NK-92 (cell line): ENCODE results near the gene SNTB2.
"Not testable (repeated sequence)": the region's sequence is repeated elsewhere in the genome, so short reads cannot be mapped to it uniquely, and the experiment has no call there.

Source experiments
- DNase-seq: peaks from one replicate; lab custom pipeline; 2025; ENCODE audit not compliant: unreplicated experiment; lab: John Stamatoyannopoulos, UW

SNTB2 gene

DNA sequence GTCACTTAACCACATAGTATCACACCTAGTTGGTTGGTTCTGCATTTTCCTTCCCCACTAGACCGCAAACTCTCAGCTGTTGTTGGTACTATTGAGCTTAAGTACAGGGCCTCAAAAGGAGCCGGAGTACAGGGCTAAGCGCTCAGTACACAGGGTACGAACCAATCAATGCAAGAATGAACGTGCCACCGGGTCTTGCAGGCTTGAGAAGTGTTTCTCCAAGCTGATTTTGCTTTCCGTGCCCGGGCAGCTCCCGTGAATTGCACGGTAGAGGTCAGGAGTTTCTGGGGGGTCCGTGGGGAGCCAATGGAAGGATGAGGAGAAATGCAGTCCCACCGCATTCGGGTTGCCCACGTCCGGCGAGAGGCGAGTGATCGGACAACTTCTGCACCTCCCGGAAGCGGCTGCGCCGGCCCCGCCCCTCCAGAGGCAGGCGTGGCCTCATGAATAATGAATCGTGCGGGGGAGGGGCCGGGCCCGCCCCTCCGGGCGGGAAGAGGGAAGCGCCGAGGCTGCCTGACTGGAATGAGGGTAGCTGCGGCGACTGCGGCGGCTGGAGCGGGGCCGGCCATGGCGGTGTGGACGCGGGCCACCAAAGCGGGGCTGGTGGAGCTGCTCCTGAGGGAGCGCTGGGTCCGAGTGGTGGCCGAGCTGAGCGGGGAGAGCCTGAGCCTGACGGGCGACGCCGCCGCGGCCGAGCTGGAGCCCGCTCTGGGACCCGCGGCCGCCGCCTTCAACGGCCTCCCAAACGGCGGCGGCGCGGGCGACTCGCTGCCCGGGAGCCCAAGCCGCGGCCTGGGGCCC is at the start of gene SNTB2:
Gene SNTB2 (plus strand): TSS at position 523 of the 804 bp plus-strand sequence. CDS start 3 bp downstream, at position 526.
- no peak for DNase-seq

- DNase-seq = no peak
These were observed 48.4 kb upstream of the SNTB2 start for GRCh38 chr16:69138608-69139007.

DNA sequence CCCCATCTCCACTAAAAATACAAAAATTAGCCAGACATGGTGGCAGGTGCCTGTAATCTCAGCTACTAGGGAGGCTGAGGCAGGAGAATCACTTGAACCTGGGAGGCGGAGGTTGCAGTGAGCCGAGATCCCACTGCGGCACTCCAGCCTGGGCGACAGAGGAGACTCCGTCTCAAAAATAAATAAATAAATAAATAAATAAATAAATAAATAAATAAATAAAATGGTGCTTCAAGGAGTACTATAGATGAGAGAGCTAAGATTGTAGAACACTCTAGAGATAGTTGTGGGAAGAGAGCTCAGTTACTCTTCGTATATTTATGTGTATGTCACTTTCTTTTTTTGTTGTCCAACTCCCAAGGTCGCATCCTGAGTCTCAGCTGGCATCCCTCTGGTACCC is 47.5 kb upstream of the SNTB2 start:
- not testable (repeated sequence) for DNase-seq

DNA sequence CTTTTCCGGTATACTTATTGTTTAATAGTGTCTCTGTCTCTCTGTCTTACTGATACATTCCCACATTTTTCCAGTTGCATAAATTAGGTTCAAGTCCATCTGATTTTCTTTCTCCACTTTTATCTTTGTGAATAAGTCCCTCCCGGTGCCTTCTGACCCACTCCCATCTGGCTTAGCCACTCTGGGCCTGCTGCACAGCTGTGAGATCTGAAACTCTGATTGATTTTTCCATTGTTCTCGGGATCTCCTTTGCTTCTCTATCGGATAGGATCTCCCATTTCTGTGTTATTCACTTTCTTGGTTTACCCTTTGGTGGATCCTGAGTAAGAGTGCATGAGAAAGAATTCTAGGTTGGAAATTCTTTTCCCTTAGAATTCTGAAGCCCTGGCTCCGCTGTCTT is 46.0 kb upstream of the SNTB2 start:
- DNase-seq = no peak

DNA sequence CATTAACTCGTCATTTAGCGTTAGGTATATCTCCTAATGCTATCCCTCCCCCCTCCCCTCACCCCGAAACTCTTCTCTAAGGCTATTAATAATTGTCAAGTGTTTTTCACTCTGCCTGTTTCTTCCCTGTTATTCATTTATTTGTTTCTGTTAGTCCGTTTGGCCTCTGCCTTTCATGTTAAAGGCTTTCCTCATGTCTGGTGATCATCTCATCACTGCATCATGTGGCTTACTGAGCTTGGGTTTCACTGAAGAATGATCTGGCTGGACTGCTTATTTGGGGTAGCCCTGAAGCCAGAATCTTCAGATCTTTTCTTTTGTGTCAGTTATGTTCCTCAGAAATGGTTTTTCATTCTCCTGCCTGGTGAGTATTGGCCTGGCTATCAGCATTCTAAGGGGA is 45.0 kb upstream of the SNTB2 start:
- no peak for DNase-seq

DNA sequence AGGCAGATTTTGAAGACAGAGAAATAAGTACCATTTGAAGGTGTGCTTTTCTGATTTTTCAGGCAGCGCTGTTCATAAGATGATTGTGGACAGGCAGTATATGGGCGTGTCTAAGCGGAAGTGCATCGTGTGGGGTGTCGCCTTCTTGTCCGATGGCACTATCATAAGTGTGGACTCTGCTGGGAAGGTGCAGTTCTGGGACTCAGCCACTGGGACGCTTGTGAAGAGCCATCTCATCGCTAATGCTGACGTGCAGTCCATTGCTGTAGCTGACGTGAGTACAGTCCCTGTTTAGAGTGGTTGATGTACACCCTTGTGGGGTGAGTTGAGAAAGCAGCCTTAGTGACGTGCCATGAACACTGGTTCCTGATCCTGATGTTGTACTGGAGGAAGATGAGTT is 43.8 kb upstream of the SNTB2 start:
- no peak for DNase-seq

DNA sequence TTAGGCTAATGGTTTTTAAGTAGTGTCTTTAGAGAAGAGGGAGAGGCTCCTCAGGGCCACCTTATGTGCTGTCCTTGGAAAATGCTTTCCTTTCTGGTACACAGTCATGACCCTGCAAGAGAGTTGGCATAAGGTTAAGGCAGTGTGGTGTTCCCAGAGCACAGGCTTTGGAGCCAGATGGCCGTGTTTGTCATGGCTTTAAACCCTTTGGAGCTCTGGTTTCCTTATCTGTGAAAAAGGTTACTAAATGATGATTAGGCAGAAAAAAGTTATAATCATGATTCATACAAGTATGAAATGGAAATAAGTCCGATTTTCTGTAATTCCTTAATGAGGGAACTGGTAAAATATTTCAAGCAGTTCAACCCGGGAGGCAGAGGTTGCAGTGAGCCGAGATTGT is 41.3 kb upstream of the SNTB2 start:
- DNase-seq = no peak

GRCh38 chr16:69149621-69150020 is 37.3 kb upstream of the SNTB2 start:
- DNase-seq = not testable (repeated sequence)

DNA sequence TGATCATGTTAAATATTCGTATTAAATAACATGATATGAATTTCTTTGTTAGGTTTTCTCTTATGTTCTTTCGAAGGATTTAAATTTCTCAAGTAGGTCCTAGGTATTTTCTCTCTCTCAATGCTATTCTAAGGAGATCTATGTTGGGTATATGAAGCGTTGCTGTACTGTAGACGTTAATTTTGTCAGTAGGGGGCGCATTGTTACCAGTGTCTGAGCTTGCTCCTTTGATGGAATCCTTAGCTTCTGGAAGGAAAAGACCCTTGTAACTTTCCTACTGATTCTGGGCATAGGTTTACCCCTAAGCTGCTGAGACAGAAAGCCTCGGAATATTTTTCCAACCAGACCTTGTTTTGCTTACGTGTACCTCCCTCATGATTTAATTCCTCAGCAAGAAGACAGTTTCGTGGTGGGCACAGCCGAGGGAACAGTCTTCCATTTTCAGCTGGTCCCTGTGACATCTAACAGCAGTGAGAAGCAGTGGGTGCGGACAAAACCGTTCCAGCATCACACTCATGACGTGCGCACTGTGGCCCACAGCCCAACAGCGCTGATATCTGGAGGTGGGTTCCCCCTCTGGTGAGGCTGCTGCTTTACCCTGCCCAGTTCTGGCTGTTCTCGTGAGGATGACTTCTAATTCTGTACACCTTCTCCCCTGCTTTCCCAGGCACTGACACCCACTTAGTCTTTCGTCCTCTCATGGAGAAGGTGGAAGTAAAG is 36.7 kb upstream of the SNTB2 start:
- no peak for DNase-seq

DNA sequence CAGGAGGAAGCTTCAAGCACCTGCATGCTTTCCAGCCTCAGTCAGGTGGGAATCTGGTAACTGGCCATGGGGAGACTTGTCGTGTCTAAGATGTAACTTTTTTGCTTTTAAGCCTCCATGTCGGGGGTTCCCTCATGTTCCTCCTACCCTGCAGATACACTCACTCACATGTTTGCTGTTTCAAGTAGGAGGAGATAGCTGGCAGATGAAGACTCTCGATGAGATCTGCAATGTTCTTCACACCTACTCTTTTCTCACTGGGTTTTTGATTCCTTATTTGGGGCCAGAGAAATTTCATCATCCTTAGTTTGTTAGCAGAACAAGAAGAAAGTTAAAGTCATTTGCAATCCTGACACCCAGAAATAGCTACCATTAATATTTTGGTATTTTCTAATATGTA is 29.8 kb upstream of the SNTB2 start:
- DNase-seq = no peak

DNA sequence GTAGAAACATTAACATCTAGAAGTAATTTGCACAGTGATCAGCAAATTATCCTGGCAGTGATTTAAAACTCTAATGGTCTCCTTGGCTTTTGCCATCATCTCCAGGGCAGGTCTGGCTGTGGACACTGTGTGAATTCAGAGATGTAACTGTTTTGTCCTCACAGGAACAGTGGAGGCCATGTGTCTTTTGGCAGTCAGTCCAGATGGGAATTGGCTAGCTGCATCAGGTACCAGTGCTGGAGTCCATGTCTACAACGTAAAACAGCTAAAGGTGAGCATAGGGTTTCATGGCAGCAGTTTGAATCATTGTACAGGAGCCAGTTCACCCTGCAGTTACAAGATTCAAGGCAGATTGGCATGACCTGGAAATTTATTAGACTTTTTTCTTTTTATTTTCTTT is 26.8 kb upstream of the SNTB2 start:
- DNase-seq = no peak

- no peak for DNase-seq
These were observed 21.4 kb upstream of the SNTB2 start for GRCh38 chr16:69165584-69165983.

DNA sequence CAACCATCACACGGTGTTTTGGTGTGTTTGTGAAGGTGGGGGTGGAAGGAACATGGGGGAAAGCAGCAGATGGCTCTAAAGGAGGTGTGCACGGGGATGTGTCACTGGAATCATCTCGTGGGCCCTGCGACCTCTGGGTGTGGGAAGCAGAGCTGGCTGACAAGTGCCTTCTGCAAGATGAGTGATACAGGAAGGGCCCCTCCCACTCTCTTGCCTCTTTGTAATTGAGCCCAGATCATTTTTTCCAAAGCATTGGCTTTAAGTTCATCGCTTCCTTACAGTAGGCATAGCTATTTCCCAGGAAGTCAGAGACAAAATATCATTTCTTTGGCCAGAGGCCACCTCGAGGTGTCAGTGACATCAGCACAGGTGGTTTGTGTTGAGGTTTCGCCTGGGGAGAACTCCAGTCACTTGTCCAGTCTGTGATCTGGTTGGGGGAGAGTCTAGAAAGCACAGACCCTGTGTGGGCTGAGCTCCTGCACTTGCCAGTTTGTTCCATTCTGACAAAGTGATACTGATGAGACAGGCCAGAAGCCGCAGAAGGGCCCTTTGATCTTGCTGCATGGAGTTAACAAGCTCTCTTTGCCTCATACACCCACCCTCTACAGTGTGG is 20.6 kb upstream of the SNTB2 start:
- no peak for DNase-seq

DNA sequence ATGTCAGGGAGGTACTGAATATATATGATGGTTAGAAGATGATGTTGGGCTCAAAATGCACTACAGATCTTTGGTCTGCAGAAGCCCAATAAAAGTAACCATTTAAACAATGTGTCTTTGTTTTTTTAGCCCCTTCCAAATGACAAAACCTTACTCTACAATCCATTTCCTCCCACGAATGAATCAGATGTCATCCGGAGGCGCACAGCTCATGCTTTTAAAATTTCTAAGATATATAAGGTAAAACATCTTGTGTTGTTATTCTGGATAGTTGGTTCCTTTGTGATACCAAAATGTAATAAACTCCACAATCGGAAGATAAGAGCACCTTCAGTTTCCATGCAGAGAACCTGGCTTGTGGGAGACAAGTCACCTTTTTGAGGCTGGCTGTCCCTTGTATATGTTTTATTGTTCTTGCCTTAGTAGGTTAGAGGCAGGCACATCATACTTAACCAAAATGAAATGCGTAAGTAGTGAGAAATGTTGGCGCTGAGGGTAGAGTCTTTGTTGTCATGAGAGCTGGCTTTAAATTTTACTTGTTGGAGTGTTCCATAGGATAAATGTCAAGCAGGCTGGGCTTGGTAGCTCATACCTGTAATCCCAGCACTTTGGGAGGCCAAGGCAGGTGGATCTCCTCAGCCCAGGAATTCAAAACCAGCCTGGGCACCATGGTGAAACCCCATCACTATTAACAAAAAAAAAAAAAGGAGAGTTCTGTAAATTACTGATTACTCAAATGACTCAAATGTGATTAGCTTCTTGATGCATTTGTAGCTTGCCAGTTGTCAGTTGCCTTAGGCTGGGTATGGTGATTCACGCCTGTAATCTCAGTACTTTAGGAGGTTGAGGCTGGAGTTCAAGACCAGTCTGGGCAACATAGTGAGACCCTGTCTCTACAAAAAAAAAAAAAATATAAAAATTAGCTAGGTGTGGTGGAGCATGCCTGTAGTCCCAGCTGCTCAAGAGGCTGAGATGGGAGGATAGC is 19.7 kb upstream of the SNTB2 start:
- DNase-seq = no peak

DNA sequence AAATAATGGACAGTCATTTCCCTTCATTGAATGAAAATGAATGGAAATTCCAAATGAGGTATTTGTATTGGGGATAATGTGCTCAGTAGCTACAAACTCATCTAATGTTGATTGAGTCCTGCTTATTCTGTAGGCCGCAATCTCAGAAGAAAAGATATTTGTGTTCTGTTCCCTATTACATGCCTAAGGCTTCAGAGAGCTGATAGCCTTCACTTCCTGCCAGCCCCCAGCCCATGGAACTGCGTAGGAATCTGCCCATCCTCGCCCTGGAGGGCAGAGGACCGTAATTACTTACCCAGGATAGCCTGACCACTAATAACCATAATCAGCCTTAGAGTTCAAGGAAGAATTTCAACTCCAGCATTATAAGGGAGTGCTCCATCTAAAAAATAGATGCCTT is 17.9 kb upstream of the SNTB2 start:
- no peak for DNase-seq

DNA sequence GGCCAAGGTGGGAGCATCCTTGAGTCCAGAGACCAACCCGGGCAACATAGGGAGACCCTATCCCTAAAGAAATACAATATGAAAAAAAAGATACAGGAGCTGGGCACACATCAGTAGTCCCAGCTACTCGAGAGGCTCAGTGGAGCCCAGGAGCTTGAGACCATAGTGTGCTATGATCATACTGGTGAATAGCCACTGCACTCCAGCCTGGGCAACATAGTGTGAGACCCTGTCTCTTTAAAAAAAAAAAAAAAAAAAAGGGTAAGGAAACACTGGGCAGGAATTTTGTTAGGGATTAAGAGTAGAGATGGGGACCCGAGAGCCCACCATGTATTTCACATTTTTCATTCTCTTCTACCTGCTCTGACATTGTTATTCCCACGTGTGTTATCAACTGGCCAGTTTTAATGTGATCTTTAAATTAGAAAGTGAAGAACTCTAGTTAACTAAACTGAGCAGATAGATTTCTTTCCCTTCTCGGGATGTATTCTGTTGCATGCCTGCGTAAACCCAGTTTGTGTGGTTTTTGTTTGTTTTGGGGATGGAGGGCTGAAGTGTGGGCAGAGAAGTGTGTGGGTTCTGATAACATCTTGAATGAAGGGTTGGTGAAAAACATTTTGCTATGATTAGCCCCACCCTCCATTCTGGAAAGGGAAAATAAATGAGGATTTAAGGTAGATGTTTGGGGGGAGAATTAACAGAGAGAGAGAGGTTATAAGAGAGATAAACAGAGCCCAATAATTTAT is 17.2 kb upstream of the SNTB2 start:
- no peak for DNase-seq

- DNase-seq = no peak
These were observed 15.5 kb upstream of the SNTB2 start for GRCh38 chr16:69171325-69172084.

- DNase-seq = no peak
These were observed 10.7 kb upstream of the SNTB2 start for GRCh38 chr16:69176033-69176800.
